PC-3 (cell line): ENCODE measurements around the gene VCAN. TPM values are rescaled to one million over a fixed set of nuclear protein-coding genes. Genes with fewer than 3 reads are reported as not detected.

Experiments used
- ATAC-seq: fragments of 200-7000 bp; cut with Tn5 transposase; 2 replicates; pipeline ENCODE4 v1.9.1; 2020; ENCODE audit warnings: mild to moderate bottlenecking, moderate library complexity
- BruUV-seq: library from RNA; stranded (reverse); fragments of 400-500 nt; replicated peaks from 2 replicates; lab custom pipeline; 2021; lab: Mats Ljungman, UMichigan
- CTCF ChIA-PET: fragments of 300-600 bp; sonication (Branson Sonifier 250); formaldehyde crosslinking; loops from one replicate; lab custom pipeline; 2022; ENCODE audit warnings: antibody characterized with exemption; lab: Charles Lee
- POLR2A ChIA-PET: fragments of 300-600 bp; sonication (Branson Sonifier 250); formaldehyde crosslinking; loops from one replicate; lab custom pipeline; 2022; ENCODE audit warnings: antibody characterized with exemption; ENCODE audit not compliant: unreplicated experiment; lab: Charles Lee
- DNase-seq: peaks from one replicate; pipeline ENCODE4 v3.0.0-alpha.2; 2015
- H2AFZ ChIP-seq: fragments of 300-600 bp; sonication (generic); 2 replicates; pipeline ENCODE4 v1.6.0; 2016; ENCODE audit warnings: antibody characterized with exemption, low read length
- H3F3A ChIP-seq: fragments of 300-600 bp; sonication (generic); one replicate; pipeline ENCODE4 v1.6.0; 2017; ENCODE audit warnings: antibody characterized with exemption, low read length, control low read depth, mild to moderate bottlenecking; ENCODE audit not compliant: unreplicated experiment
- H3K27ac ChIP-seq: fragments of 300-600 bp; sonication (generic); 2 replicates; pipeline ENCODE4 v1.5.1; 2016; ENCODE audit warnings: mild to moderate bottlenecking, low read length
- H3K27me3 ChIP-seq: fragments of 300-600 bp; sonication (generic); 2 replicates; pipeline ENCODE4 v1.6.1; 2016; ENCODE audit warnings: low read length, mixed read lengths
- H3K36me3 ChIP-seq: fragments of 300-600 bp; sonication (generic); 2 replicates; pipeline ENCODE4 v1.6.1; 2016; ENCODE audit warnings: low read depth, mixed run types, low read length, mixed read lengths
- H3K4me1 ChIP-seq: fragments of 300-600 bp; sonication (generic); 2 replicates; pipeline ENCODE4 v1.5.1; 2016; ENCODE audit warnings: low read length; ENCODE audit not compliant: insufficient read depth
- H3K4me2 ChIP-seq: fragments of 300-600 bp; sonication (generic); 2 replicates; pipeline ENCODE4 v1.6.0; 2016; ENCODE audit warnings: low read length
- H3K4me3 ChIP-seq: fragments of 300-600 bp; sonication (generic); 2 replicates; pipeline ENCODE4 v1.5.1; 2016; ENCODE audit warnings: mild to moderate bottlenecking, low read length, mixed read lengths
- H3K79me2 ChIP-seq: fragments of 300-600 bp; sonication (generic); 2 replicates; pipeline ENCODE4 v1.6.1; 2017; ENCODE audit warnings: low read length, mixed read lengths
- H3K9ac ChIP-seq: fragments of 300-600 bp; sonication (generic); 2 replicates; pipeline ENCODE4 v1.6.0; 2016; ENCODE audit warnings: mild to moderate bottlenecking, low read length
- H3K9me2 ChIP-seq: fragments of 300-600 bp; sonication (generic); replicated peaks from 2 replicates; pipeline ENCODE4 v1.6.1; 2016; ENCODE audit warnings: mixed run types, low read length, mixed read lengths
- H3K9me3 ChIP-seq: fragments of 300-600 bp; sonication (generic); 2 replicates; pipeline ENCODE4 v1.6.1; 2016; ENCODE audit warnings: low read length, mixed read lengths
- H4K20me1 ChIP-seq: fragments of 300-600 bp; sonication (generic); 2 replicates; pipeline ENCODE4 v1.6.1; 2016; ENCODE audit warnings: low read length, mixed read lengths
- CTCF ChIP-seq: fragments of 300-600 bp; sonication (generic); conservative IDR thresholded peaks from 2 replicates; pipeline ENCODE4 v1.5.1; 2017; ENCODE audit warnings: antibody characterized with exemption, low read depth, mild to moderate bottlenecking, low read length
- EZH2 ChIP-seq: fragments of 300-600 bp; sonication (generic); IDR thresholded peaks from one replicate; pipeline ENCODE4 v1.6.1; 2017; ENCODE audit warnings: antibody characterized with exemption, mild to moderate bottlenecking, low read length; ENCODE audit not compliant: unreplicated experiment
- EZH2phosphoT487 ChIP-seq: fragments of 300-600 bp; sonication (generic); IDR thresholded peaks from 2 replicates; pipeline ENCODE4 v1.6.1; 2018; ENCODE audit warnings: mild to moderate bottlenecking, antibody characterized with exemption, low read length, borderline replicate concordance
- intact Hi-C: fragments of 100-400 bp; cut with micrococcal nuclease; formaldehyde crosslinking; loops from 2 replicates; pipeline ENCODE4 v1.9.0; 2023
- total RNA-seq: library from RNA; depleted of rRNA; stranded (reverse); fragments of >200 nt; gene quantifications from 2 replicates; pipeline ENCODE4 v1.2.3, GENCODE V29; 2014

Gene VCAN
- total RNA-seq, 1 experiment from 2014 or later = 6.2 TPM

GRCh38 chr5:83450183-83450966 is 21.2 kb upstream of the VCAN start:
- H3K4me2 ChIP-seq = peak overlapping the region; percentile 73
- H3K79me2 ChIP-seq = no peaks in the 10 kb centered on the region
- H2AFZ ChIP-seq = peak overlapping the region; percentile 65; the same call in 1 of the 2 replicates
- CTCF ChIA-PET = interaction anchor here (0.9 kb wide), 1 partner anchor 113 kb away, joined by 5 read pairs; no protein-coding TSS in a partner anchor
- no peaks in the 10 kb centered on the region for H3F3A ChIP-seq
- peak overlapping the region; percentile 65 for H3K27ac ChIP-seq
- 0 out of 2 replicates have a peak, but pooled peaks cover 9% of the 10 kb centered on the region for H3K9me3 ChIP-seq
- ATAC-seq = peak; percentile 100
- TF ChIP-seq EZH2phosphoT487 = no peak
- no peak for TF ChIP-seq CTCF
- TF ChIP-seq EZH2 = no peak
- peak; percentile 81 for DNase-seq
- no peak overlapping the region; the same call in 1 of the 2 replicates for H3K9ac ChIP-seq
- H3K4me1 ChIP-seq = peaks cover 14% of the 10 kb centered on the region
- intact Hi-C loops = no loop called here
- H3K36me3 ChIP-seq = no peaks in the 10 kb centered on the region
- no peaks in the 10 kb centered on the region for H4K20me1 ChIP-seq
- POLR2A ChIA-PET = interaction anchor here (0.6 to 0.7 kb wide), 2 partner anchors 22 to 89 kb away, joined by 3 to 8 read pairs; no protein-coding TSS in a partner anchor
- no TSS peak for BruUV-seq
- no peaks in the 10 kb centered on the region for H3K27me3 ChIP-seq
- peak overlapping the region; percentile 37; the same call in 1 of the 2 replicates for H3K4me3 ChIP-seq
- no peaks in the 10 kb centered on the region for H3K9me2 ChIP-seq

- H4K20me1 ChIP-seq = no peaks in the 10 kb centered on the region
- ChIA-PET CTCF (interaction anchor here (0.9 kb wide), 1 partner anchor 113 kb away, joined by 5 read pairs; no protein-coding TSS in a partner anchor), POLR2A (interaction anchor here (0.6 to 0.7 kb wide), 2 partner anchors 21 to 90 kb away, joined by 3 to 8 read pairs; no protein-coding TSS in a partner anchor)
- TF ChIP-seq EZH2phosphoT487 (no peak), EZH2 (no peak), CTCF (no peak)
- no peaks in the 10 kb centered on the region for H3K9me2 ChIP-seq
- H3K79me2 ChIP-seq = no peaks in the 10 kb centered on the region
- intact Hi-C loops = no loop called here
- 0 out of 2 replicates have a peak, but pooled peaks cover 9% of the 10 kb centered on the region for H3K9me3 ChIP-seq
- DNase-seq = peak; percentile 47
- H3K27me3 ChIP-seq = no peaks in the 10 kb centered on the region
- peak; percentile 32 for ATAC-seq
- H3K4me3 ChIP-seq = peak overlapping the region; percentile 37; the same call in 1 of the 2 replicates
- H3F3A ChIP-seq = no peaks in the 10 kb centered on the region
- peak overlapping the region; percentile 73 for H3K4me2 ChIP-seq
- no TSS peak for BruUV-seq
- H3K4me1 ChIP-seq = peaks cover 14% of the 10 kb centered on the region
- peak overlapping the region; percentile 65 for H3K27ac ChIP-seq
- peak overlapping the region; percentile 65; the same call in 1 of the 2 replicates for H2AFZ ChIP-seq
- no peak overlapping the region; the same call in 1 of the 2 replicates for H3K9ac ChIP-seq
- H3K36me3 ChIP-seq = no peaks in the 10 kb centered on the region
These were observed 20.6 kb upstream of the VCAN start for GRCh38 chr5:83450967-83451248.
